ENCODE measurements around the gene KANK2.
"Not testable (repeated sequence)": the region's sequence is repeated elsewhere in the genome, so short reads cannot be mapped to it uniquely, and the experiment has no call there.

The KANK2 gene

DNA sequence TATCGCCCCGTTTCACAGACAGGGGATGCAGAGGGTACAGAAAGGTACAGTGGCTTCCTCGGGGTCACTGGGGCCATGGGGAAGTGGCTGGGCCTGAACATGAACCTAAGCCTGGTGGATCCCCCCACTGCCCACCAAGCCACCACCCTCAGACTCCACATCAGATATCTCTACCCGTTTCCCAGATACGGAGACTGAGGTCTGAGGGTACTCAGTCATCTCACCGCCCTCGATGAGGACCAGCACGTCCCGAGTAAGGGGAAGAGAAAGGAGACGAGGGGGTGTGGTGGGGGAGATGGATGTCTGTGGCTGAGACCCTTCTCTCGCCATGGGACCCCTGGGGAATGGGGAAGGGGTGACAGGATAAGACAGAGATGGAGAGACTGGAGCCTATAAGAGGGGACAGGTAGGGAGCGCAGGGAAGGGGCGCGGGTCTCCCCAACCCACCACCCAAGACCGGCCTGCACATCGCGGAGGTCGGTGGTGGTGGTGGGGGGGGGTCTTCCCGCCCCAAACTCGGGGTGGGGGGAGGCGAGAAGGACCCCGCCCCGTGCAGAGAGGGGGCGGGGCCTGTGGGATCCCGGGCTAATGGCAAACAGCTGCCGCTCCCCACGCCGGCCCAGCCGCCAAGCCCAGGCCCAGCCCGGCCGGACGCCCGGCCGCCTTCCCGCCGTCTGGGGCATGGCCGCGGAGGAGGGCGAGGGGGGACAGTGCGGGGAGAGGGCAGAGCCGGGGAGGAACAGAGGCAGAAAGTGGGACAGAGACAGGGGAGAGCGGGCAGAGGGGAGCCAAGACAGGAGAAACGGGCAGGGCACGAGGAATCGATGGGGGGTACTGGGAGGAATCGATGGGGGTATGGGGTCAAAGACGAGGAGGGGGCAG lies 698 bp downstream of the KANK2 start:
- peak; percentile 63 for DNase-seq (ENCODE audit: low spot score)

DNA sequence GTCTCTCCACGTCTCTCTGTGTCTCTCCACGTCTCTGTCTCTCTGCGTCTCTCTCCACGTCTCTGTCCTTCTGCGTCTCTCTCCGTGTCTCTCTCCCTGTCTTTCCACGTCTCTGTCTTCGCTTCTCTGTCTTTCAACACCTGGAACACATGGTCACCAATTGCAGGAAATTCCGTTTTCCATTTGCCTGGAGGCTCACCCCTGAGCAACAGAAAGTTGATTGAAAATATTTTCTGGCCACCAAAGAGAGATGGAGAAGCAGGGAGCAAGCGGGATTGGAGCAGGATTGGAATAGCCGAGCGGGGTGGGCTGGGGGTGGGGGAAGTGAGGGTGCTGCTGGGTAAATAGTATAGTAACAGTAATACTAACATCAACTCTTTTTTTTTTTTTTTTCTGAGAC lies 1.7 kb downstream of the KANK2 start:
- no peak for DNase-seq (ENCODE audit: low spot score)

DNA sequence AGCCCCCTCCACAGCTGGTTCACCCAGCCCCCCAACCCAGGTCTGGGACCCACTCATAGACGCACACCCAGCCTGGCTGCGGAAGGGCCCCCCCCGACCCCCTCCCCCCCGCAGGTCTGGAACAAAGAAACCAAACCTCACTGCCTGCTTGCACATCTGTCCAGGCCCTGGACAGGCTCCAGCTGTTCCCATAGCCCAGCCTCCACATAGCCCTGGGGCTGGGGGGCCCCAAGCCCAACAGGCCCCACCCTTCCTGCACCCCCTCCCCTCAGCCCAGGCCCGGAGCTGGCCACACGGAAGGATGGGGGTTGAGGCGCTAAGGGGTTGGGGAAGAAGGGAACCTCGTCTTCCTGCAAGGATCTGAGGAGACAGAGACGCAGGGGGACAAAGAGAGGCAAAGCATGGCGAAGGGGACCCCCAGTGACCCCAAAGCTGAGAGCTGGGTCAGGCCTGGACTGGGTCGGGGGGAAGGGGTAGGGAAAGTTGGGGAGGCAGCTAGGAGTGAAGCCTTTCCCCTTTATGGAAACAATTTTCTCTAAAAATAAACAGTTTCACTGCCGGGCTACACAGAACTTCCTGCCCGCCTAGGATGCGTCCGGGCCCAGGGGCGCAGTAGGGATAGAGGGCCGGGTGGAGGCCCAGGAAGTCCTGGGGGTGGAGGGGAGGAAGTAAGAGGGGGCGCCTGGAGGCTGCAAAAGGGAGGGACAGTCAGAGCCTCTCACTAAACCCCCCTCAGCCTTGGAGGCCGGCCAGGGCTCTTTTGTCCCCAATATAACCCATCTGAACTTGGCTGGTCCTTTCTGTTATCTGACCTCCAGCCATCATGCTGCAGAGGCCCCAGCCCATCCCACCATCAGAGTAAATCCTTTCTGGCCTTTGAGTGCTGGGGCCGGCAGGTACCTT lies 2.4 kb downstream of the KANK2 start:
- no peak for DNase-seq (ENCODE audit: low spot score)

DNA sequence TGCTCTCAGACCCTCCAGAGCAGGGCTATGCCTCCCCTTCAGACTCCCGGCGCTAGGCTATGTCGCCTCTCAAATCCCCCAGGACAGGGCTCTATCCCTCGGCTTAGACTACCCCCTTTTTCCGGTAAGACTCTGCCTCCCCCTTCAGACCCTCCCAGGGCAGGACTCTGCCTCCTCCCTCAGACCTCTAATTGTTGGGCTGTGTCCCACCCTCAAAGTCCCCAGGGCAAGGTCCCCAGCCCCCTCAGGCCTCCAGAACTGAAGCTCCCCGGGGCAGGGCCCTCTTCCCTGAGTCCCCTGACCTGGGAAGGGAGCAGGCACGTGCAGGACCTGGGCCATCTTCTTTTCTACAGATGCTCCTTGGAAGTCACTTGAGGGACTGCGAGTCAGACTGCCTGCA lies 3.2 kb downstream of the KANK2 start:
- no peak for DNase-seq (ENCODE audit: low spot score)

DNA sequence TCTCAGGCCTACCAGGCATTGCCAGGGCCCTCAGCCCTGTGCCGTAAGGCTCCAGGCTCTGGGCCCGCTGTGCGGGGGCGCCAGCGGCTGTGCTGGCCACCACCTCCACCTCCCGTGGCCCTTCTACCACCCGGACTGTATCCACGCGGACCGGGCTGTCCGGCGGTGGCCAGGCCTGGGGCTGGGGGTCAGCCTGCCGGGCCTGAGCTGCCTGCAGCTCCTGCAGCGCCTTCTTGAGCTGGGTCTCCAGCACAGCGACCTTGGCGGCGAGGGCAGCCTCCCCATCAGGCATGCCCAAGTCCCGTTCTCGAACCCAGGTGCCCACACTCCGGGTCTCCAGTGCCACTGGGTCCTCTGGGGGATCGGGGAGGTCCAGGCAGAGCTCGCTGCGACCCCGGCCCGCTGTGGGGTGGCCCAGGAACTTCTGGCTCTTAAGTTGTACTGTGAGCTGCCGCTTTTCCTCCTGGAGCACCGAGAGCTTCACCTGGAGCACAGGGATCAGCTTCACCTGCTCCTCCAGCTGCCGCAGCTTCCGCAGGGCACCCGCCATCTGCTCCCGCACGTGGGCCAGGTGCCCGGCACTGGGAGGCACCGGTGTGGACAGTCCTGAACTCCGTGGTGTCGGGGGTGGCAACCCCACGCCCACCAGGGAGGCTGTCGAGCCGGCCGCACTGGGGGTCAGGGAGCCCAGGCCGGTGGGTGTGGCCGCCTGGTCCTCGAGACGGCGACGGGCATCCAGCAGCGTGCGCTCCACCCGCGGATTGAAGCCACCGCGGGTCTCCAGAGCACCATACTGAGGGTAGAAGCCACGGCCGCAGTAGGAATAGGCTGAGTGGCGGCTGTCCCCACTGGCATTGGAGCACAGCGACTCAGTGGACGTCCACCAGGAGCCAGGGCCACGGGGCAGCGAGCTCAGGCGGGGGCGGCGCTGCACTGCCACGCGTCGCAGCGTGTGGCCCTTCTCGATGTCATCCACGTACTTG lies 4.1 kb downstream of the KANK2 start:
- DNase-seq (ENCODE audit: low spot score) = no peak

DNA sequence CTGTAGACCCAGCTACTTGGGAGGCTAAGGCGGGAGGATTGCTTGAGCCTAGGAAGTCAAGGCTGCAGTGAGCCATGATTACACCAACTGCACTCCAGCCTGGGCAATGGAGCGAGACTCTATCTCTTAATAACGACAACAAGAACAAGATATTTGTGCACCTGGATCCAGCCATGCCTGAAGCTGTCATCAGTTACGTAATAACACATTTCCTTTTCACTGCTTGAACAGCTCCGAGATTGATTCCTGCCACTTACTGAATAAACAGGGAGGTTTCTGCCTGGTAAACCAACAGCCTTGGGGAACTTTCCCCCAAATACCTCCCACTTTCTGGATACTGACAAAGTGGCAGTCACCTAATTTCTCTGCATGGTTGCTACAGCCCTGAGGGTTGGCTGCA lies 5.4 kb downstream of the KANK2 start:
- no peak for DNase-seq (ENCODE audit: low spot score)

DNA sequence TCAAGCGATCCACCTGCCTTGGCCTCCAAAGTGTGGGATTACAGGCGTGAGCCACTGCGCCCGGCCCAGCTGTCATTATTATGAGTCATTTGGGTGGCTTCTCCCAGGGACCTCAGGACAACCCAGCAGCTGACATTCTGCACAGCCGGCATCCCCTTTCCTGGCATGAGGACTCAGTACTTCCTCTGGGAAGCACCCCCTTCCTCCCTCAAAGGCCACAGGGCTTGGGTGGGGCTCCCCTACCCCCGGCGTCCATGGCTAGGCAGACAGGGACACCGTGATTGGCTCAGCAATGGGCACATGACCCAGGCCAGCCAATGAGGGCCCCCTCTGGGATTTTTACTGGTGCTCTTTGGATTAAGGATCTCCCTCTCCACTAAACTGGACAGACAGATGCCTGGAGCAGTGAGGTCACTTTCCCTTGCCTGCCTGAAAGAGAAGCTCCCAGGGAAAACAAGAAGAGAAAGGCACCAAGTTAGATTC lies 6.0 kb downstream of the KANK2 start:
- peak; percentile 64 for DNase-seq (ENCODE audit: low spot score)

DNA sequence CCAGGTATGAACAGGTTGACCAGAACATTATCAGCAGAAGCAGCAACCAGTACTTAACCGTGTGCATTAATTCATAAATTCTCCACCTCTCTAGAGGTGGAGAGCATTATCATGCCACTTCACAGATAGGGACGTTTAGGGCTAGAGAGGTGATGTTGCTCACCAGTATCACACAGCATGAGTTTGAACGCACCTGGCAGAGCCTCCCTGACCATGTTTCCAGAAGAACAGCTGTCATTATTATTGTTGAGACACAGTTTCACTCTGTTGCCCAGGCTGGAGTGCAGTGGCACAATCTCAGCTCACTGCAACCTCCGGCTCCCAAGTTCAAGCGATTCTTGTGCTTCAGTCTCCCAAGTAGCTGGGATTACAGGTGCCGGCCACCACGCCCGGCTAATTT lies 6.8 kb downstream of the KANK2 start:
- DNase-seq (ENCODE audit: low spot score) = no peak

DNA sequence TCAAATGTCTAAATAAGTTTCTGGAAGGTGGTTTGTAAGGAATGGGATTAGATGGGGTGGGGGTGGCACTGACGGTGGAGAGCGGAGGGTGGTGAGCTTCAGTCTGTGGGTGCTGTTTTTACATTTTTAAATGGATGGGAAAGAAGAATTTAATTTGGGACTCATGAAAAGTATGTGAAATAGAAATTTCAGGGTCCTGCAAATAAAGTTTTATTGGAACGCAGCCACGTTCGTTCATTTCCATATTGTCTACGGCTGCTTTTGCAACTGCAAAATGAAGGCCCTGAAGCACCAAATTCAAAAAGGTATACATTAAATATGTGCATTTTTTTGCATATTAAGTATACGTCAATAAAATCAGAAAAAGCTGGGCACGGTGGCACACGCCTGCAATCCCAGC lies 9.9 kb downstream of the KANK2 start:
- DNase-seq (ENCODE audit: low spot score) = no peak

DNA sequence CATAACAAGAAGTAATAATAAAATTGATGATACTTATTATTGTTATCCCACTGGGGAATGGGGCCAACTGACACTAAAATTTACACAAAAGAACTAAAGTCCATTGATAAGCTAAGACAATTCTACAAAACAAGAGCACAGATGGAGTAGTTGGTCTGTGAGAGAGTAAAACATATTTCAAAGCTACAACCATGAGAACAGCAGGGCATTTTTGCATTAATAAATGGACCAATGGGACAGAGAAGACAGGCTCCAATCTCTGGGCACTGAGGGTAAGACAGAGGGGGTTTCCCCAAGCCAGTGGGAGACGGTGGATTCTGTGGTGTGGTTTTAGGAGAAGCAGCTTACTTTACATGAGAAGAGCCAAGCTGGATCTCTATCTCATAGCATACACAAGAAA lies 14.4 kb downstream of the KANK2 start:
- DNase-seq (ENCODE audit: low spot score) = no peak

DNA sequence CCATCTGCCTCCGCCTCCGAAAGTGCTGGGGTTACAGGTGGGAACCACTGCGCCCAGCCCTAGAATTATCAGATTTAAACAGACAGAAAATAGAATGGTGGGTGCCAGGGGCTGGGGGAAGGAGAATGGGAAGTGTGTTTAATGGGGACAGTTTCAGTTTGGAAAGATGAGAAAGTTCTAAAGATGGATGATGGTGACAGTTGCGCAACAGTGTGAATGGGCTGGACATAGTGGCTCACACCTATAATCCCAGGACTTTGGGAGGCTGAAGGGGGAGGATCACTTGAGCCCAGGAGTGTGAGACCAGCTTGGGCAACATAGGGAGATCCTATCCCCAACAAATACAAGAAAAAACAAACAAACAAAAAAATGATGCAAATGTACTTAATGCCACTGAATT lies 15.9 kb downstream of the KANK2 start:
- DNase-seq (ENCODE audit: low spot score) = no peak

DNA sequence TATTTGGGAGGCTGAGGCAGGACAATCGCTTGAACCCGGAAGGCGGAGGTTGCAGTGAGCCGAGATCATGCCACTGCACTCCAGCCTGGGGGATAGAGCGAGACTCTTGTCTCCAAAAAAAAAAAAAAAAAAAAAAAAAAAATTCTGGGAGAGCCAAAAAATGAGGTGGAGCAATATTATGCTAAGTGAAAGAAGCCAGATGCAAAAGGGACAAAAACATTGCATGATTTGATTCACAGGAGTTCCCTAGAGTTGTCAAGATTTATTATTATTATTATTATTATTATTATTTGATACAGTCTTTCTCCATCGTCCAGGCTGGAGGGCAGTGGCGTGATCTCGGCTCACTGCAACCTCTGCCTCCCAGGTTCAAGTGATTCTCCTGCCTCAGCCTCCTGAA lies 16.4 kb downstream of the KANK2 start:
- not testable (repeated sequence) for DNase-seq (ENCODE audit: low spot score)

DNA sequence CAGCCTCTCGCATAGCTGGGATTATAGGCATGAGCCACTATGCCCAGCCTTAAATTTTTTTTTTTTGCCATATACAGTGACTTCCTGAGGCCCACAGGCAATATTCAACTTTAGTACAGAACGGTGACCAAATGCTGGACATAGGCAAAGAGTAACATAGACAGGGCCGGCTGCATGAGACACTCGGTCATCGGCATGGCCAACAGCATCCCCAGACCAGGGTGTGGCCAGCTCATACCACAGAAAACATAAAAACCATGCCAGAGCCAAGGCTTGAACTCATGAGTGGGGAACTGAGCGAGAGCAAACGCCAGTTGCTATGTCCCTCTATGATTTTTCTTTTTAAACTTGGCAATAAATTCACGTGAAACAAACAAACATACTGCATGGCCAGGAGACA lies 17.0 kb downstream of the KANK2 start:
- DNase-seq (ENCODE audit: low spot score) = no peak

DNA sequence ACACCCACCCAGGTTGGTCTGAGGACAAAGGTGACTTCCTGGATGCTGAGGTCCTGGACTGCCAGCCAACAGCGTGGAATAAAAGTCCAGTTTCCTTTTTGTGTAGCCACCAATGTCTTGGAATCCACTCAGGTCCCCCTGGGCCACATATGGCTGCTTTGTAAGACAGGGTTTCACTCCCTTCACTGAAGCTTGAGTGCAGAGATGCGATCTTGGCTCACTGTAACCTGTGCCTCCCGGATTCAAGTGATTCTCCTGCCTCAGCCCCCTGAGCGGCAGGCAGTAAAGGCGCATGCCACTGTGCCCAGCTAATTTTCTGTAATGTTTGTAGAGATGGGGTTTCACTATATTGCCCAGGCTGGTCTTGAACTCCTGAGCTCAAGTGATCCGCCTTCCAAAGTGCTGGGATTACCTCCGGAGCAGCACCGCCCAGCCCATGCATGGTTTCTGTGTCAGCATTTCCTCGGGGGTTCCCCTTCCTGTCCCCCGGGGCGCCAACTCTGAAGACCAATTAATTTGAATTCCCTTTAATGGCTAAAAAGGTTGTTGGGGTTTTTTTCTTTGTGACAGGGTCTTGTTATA lies 17.5 kb downstream of the KANK2 start:
- no peak for DNase-seq (ENCODE audit: low spot score)

DNA sequence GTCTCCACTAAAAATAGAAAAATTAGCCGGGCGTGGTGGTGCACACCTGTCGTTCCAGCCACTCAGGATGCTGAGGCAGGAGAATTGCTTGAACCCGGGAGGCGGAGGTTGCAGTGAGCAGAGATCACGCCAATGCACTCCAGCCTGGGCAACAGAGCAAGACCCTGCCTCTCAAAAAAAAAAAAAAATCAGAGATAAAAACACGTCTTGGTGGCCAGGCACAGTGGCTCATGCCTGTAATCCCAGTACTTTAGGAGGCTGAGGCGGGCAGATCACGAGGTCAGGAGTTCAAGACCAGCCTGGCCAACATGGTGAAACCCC lies 18.2 kb downstream of the KANK2 start:
- DNase-seq (ENCODE audit: low spot score) = not testable (repeated sequence)

DNA sequence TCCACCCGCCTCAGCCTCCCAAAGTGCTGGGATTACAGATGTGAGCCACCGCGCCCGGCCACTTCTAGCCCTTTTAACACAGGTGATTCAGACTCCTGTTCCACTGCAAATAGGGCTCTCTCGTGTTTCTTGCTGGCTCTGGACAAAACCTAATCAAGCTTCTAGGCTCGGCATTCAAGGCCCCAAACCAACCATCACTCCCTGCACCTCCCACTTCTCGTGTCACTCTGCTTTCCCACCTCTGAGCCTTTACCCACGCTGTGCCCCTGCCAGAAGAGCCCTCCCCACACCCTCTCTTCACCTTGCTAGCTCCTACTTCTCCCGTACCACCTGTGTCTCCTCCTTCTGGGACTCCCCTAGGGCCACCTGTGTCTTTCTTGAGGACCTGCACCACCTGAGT lies 19.8 kb downstream of the KANK2 start:
- DNase-seq (ENCODE audit: low spot score) = no peak

DNA sequence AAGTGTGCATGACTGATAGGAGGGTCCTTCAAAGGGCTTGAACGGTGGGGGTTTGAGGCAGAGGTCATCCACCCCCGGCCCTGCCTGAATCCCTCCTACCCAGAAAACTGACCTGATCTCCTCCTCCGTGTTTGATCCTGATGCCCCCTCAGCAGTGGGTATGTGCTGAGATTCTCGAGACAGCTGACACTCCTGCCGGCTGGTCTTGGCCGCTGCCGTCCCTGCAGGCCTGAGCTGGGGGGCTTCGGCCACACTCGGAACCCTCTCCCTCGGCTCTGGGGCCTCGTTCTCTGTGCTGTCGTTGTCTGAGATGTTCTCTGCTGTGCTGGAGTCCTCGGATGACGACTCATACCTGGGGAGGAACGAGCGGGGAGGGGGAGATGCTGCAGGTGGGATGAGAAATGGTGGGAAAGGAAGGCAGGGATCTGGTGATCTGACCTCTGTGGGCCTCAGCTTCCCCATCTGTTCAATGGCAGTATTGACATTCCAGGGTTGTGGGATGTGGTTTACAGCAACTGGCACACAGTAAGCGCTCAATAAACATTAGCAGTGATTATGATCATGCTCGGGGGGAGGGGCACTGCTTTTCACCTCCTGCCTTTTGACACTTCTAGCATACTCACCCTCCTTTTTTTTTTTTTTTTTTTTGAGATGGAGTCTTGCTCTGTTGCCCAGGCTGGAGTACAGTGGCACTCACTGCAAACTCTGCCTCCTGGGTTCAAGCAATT lies 20.7 kb downstream of the KANK2 start:
- DNase-seq (ENCODE audit: low spot score) = no peak

DNA sequence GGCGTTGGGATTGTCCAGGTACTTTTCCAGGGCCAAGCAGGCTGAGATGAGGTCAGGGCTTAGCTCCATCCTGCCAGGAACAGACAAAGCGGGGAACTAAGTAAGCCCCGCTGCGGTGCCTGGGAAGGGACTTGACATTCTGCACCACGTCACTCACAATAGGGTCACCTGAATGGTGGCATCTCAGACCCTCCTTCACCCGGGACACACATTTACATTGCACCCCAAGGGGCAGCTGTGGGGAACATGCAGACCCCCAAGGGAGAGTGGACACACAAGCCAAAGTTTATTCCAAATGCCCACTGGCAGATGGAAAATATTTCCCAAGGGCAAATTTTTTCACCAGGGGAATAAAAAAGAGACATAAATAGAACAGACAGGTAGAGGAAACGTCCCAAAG lies 21.4 kb downstream of the KANK2 start:
- DNase-seq (ENCODE audit: low spot score) = no peak

DNA sequence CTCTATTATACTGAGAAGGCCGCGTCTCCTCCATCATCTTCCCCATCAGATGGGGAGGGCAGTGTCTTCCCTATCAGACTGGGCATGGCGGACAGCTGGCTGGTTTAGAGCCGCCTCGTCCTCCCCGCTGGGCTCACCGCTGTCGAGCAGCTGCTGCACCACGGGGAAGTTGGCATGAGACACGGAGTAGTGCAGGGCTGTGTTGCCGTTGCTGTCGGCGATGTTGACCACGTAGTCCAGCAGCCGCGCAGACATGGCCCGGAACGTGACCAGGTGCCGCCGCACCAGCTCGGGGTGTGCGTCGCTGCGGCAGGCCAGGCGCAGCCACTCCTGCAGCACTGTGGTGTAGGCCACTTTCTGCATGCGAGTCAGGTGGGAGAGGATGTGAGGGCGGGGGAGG lies 23.0 kb downstream of the KANK2 start:
- no peak for DNase-seq (ENCODE audit: low spot score)

DNA sequence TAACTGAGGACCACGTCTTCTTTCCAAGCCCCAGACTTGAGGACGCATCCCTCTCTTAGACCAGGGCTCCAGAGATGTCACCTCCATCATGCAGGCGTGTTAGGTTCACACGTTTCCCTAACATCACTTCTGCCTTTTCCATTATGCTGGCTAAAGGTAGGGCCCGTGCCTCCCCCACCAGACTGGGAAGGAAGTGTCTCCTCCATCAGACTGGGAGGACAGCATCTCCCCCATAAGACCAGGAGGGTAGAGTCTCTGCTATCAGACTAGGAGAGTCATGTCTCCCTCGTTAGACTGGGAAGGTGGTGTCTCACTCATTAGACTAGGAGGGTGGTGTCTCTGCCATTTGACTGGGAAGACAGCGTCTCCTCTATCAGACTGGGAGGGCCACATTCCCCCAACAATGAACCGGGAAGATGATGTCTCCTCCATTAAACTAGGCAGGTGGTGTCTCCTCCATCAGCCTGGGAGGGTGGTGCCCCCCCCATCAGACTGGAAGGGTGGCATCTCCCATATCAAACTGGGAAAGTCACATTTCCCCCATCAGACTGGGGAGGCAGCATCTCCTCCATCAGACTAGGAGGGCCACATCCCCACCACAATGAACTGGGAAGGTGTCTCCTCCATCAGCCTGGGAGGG lies 23.7 kb downstream of the KANK2 start:
- DNase-seq (ENCODE audit: low spot score) = no peak
